GM13976 (cell line): ENCODE data around the gene TNIP2.
"Not testable (repeated sequence)": the region's sequence is repeated elsewhere in the genome, so short reads cannot be mapped to it uniquely, and the experiment has no call there.

Experiments
- DNase-seq: peaks from one replicate; pipeline ENCODE4 v3.0.0; 2012; ENCODE audit warnings: low spot score
- CTCF ChIP-seq: IDR thresholded peaks from 2 replicates; pipeline ENCODE4 v1.5.1; 2012; ENCODE audit warnings: borderline replicate concordance, mild to moderate bottlenecking; ENCODE audit not compliant: insufficient read depth; ENCODE audit errors: extremely low read depth, missing control alignments, control extremely low read depth
- in situ Hi-C: fragments of 300-500 bp; cut with MboI; formaldehyde crosslinking; loops from one replicate; pipeline ENCODE4 v1.12.0; 2022; ENCODE audit warnings: low sequenced_read_pairs, mixed read lengths, inconsistent platforms; ENCODE audit not compliant: unreplicated experiment

TNIP2 gene

GRCh38 chr4:2732526-2732925 is 23.6 kb downstream of the TNIP2 start:
- no peak for TF ChIP-seq CTCF
- DNase-seq = no peak
- in situ Hi-C loops = no loop called here

- no peak for TF ChIP-seq CTCF
- no peak for DNase-seq
- in situ Hi-C loops = no loop called here
Observed at GRCh38 chr4:2731907-2732317, 24.2 kb downstream of the TNIP2 start.

- in situ Hi-C loops = no loop called here
- DNase-seq = no peak
- TF ChIP-seq CTCF = no peak
Observed at GRCh38 chr4:2729533-2729875, 26.6 kb downstream of the TNIP2 start.

- no peak for DNase-seq
- no peak for TF ChIP-seq CTCF
- in situ Hi-C loops = no loop called here
Observed at GRCh38 chr4:2728806-2729532, 27.2 kb downstream of the TNIP2 start.

- no peak for DNase-seq
- in situ Hi-C loops = no loop called here
- TF ChIP-seq CTCF = no peak
Observed at GRCh38 chr4:2728221-2728620, 27.9 kb downstream of the TNIP2 start.

- DNase-seq, in situ Hi-C loops: not testable (repeated sequence)
Observed at GRCh38 chr4:2726881-2727280, 29.3 kb downstream of the TNIP2 start.

- TF ChIP-seq CTCF = no peak
- in situ Hi-C loops = no loop called here
Observed at GRCh38 chr4:2725380-2725779, 30.8 kb downstream of the TNIP2 start.

More at GRCh38 chr4:2725380-2725779, 30.8 kb downstream of the TNIP2 start:
- DNase-seq = no peak
